Endothelial cell of umbilical vein (primary cell): Measurements from ENCODE around the gene GPR17. TPM values are rescaled to one million over a fixed set of nuclear protein-coding genes. Genes with fewer than 3 reads are reported as not detected.

Experiments
- BruUV-seq: library from RNA; stranded (reverse); fragments of 400-500 nt; replicated peaks from 2 replicates; lab custom pipeline; 2021; lab: Mats Ljungman, UMichigan
- CTCF ChIA-PET: fragments of 300-600, 350-600 bp; sonication (Branson Sonifier 250); formaldehyde crosslinking; loops from one replicate; lab custom pipeline; 2021; ENCODE audit warnings: antibody characterized with exemption, inconsistent platforms; lab: Charles Lee
- POLR2A ChIA-PET: fragments of 300-600, 350-600 bp; sonication (Branson Sonifier 250); formaldehyde crosslinking; loops from one replicate; lab custom pipeline; 2021; ENCODE audit warnings: antibody characterized with exemption, inconsistent platforms; lab: Charles Lee
- DNase-seq: peaks from one replicate; pipeline ENCODE4 v3.0.0-alpha.2; 2011; ENCODE audit warnings: low read depth, low spot score
- FAIRE-seq: peaks from 2 replicates; lab custom pipeline; 2011; peaks lifted over from hg19 to GRCh38; lab: Jason Lieb, UNC
- H2AFZ ChIP-seq: 2 replicates; pipeline ENCODE4 v1.6.0; 2012; ENCODE audit warnings: low read depth, low read length, control low read depth, inconsistent platforms
- H3K27ac ChIP-seq: 2 replicates; pipeline ENCODE4 v1.5.1; 2011; ENCODE audit warnings: low read depth, mild to moderate bottlenecking, control low read depth, low read length, moderate library complexity; ENCODE audit not compliant: insufficient read depth
- H3K27me3 ChIP-seq, 2 experiments: 2 replicates each; pipeline versions ENCODE4 v1.6.0 to v1.6.1; 2011; ENCODE audit warnings: low read length in 2 of 2, mixed read lengths in 1 of 2; ENCODE audit not compliant: control insufficient read depth in 2 of 2, insufficient read depth in 2 of 2
- H3K36me3 ChIP-seq, 2 experiments: 2 replicates in 1 of 2; 3 replicates in 1 of 2; pipeline ENCODE4 v1.5.1; 2011; ENCODE audit warnings: low read length in 2 of 2, mild to moderate bottlenecking in 1 of 2, moderate library complexity in 1 of 2; ENCODE audit not compliant: control insufficient read depth in 2 of 2, insufficient read depth in 2 of 2; ENCODE audit errors: extremely low read depth in 1 of 2
- H3K4me1 ChIP-seq: 3 replicates; pipeline ENCODE4 v1.5.1; 2011; ENCODE audit warnings: mild to moderate bottlenecking, low read length; ENCODE audit not compliant: control insufficient read depth, insufficient read depth; ENCODE audit errors: extremely low read depth
- H3K4me2 ChIP-seq: 2 replicates; pipeline ENCODE4 v1.6.1; 2011; ENCODE audit warnings: low read length, control low read depth, mixed read lengths; ENCODE audit not compliant: insufficient read depth
- H3K4me3 ChIP-seq, 3 experiments: fragments of 200-600 bp in 1 of 3; sonication (generic), shearing (Covaris generic) in 1 of 3; replicated peaks in 1 of 3; 2 replicates each; pipeline ENCODE4 v1.5.1; 2011 to 2016; ENCODE audit warnings: control low read depth in 3 of 3, low read length in 3 of 3, mild to moderate bottlenecking in 2 of 3, inconsistent platforms in 1 of 3, low read depth in 1 of 3, moderate library complexity in 1 of 3; ENCODE audit not compliant: insufficient read depth in 1 of 3
- H3K79me2 ChIP-seq: 2 replicates; pipeline ENCODE4 v1.6.0; 2012; ENCODE audit warnings: low read length, inconsistent platforms; ENCODE audit not compliant: control insufficient read depth, insufficient read depth
- H3K9ac ChIP-seq: replicated peaks from 2 replicates; pipeline ENCODE3; 2011; ENCODE audit warnings: low read length, control low read depth; ENCODE audit not compliant: insufficient read depth; ENCODE audit errors: extremely low read depth
- H3K9me1 ChIP-seq: replicated peaks from 3 replicates; pipeline ENCODE4 v1.6.0; 2011; ENCODE audit warnings: mild to moderate bottlenecking, low read length; ENCODE audit not compliant: control insufficient read depth, insufficient read depth; ENCODE audit errors: extremely low read depth
- H3K9me3 ChIP-seq: replicated peaks from 2 replicates; pipeline ENCODE4 v1.5.1; 2012; ENCODE audit warnings: low read length, inconsistent platforms; ENCODE audit not compliant: control insufficient read depth, insufficient read depth
- H4K20me1 ChIP-seq: replicated peaks from 2 replicates; pipeline ENCODE3; 2011; ENCODE audit warnings: mild to moderate bottlenecking, low read length; ENCODE audit not compliant: control insufficient read depth, insufficient read depth; ENCODE audit errors: extremely low read depth
- EZH2 ChIP-seq: IDR thresholded peaks from 2 replicates; pipeline ENCODE4 v1.6.1; 2012; ENCODE audit warnings: borderline replicate concordance, low read depth, mild to moderate bottlenecking, moderate library complexity, low read length, inconsistent platforms; ENCODE audit not compliant: severe bottlenecking
- FOS ChIP-seq: IDR thresholded peaks from 2 replicates; pipeline ENCODE4 v1.6.1; 2011; ENCODE audit warnings: mild to moderate bottlenecking, low read length, moderate library complexity, borderline replicate concordance; ENCODE audit not compliant: insufficient read depth
- GATA2 ChIP-seq: IDR thresholded peaks from 2 replicates; pipeline ENCODE4 v1.7.0; 2011; ENCODE audit warnings: low read depth, mild to moderate bottlenecking, moderate library complexity, mixed read lengths, low read length; ENCODE audit not compliant: insufficient read length, insufficient read depth
- JUN ChIP-seq: IDR thresholded peaks from 2 replicates; pipeline ENCODE4 v1.6.1; 2011; ENCODE audit warnings: borderline replicate concordance, low read depth; ENCODE audit not compliant: insufficient read length, insufficient read depth
- MAX ChIP-seq: IDR thresholded peaks from 2 replicates; pipeline ENCODE4 v1.6.1; 2011; ENCODE audit not compliant: insufficient read depth, insufficient read length
- MYC ChIP-seq: IDR thresholded peaks from one replicate; pipeline ENCODE4 v1.6.1; 2011; ENCODE audit warnings: mild to moderate bottlenecking, low read depth, low read length
- POLR2A ChIP-seq: IDR thresholded peaks from 2 replicates; pipeline ENCODE4 v1.6.1; 2012; ENCODE audit warnings: low read depth, mild to moderate bottlenecking, control low read depth, low read length
- POLR2AphosphoS5 ChIP-seq: IDR thresholded peaks from 2 replicates; pipeline ENCODE4 v1.6.1; 2012; ENCODE audit warnings: low read depth, mild to moderate bottlenecking, control low read depth, low read length, moderate library complexity; ENCODE audit not compliant: insufficient read depth
- dilution Hi-C: fragments of 300-500 bp; cut with MboI; formaldehyde crosslinking; loops from one replicate; pipeline ENCODE4 v1.15.0; 2019; ENCODE audit warnings: low sequenced_read_pairs; ENCODE audit not compliant: extremely low pct_ligation_motif_present
- intact Hi-C: fragments of 100-400 bp; cut with micrococcal nuclease; formaldehyde crosslinking; loops from one replicate; pipeline ENCODE4 v1.10.0; 2022
- polyA plus RNA-seq, 4 experiments: library from polyadenylated mRNA; depleted of rRNA in 3 of 4; stranded (reverse) in 3 of 4; unstranded in 1 of 4; fragments of >200 nt; gene quantifications; 2 replicates each; pipeline versions ENCODE4 v1.2.1 to v1.2.3, GENCODE V29; 2011 to 2012; ENCODE audit warnings: missing spikeins in 1 of 4
- total RNA-seq: library from RNA; stranded (reverse); gene quantifications from 2 replicates; pipeline ENCODE4 v1.2.3, GENCODE V29; 2021
- TF ChIP-seq, protein P1 (sequence below), 2 donors: IDR thresholded peaks; 1 replicate in 1 of 2; 2 replicates in 1 of 2; pipeline ENCODE4 v1.5.1; 2011; ENCODE audit warnings: low read length in 2 of 2, mild to moderate bottlenecking in 2 of 2, moderate library complexity in 2 of 2, control low read depth in 1 of 2, inconsistent platforms in 1 of 2, low read depth in 1 of 2; ENCODE audit not compliant: insufficient read depth in 1 of 2; ENCODE audit errors: extremely low read depth in 1 of 2

Gene GPR17
- total and polyA plus RNA-seq, 2 donors (not counting 3 experiments of a cell fraction or from before 2014, with no cell fraction given) = 0.10 TPM; not detected in 1

DNA sequence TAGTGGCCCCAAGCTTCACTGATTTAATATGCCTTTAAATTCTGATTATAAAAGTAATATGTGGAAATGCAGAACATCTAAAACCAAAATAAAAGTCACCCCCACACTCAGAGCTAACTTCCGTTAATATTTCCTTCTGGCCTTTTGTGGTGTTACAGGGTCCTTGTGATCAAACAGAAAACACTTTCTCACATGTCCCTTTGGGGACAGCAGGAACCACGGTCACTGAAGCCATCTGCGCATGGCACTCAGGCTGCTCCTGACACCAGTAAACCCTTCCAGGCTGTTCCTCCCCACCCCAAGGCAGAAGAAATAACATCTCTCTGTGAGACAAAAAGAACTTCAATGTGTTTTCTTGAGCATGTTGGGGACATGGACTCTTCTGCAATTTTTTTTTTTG is 25.1 kb upstream of the GPR17 start:
- Histone ChIP-seq H3K36me3 (no peaks in the 10 kb centered on the region), H3K27ac (no peak overlapping the region), H3K27me3 (no peaks in the 10 kb centered on the region), H3K9me3 (no peaks in the 10 kb centered on the region), H3K9ac (no peak overlapping the region), H3K9me1 (no peaks in the 10 kb centered on the region), H2AFZ (no peak overlapping the region), H3K79me2 (no peaks in the 10 kb centered on the region), H3K4me2 (no peak overlapping the region), H3K4me1 (no peaks in the 10 kb centered on the region), H3K4me3 (no peak overlapping the region), H4K20me1 (no peaks in the 10 kb centered on the region)
- DNase-seq (no peak), FAIRE-seq (no peak)
- intact Hi-C loops = no loop called here
- dilution Hi-C loops = no loop called here
- BruUV-seq = no TSS peak
- ChIA-PET POLR2A (no interaction called here), CTCF (interaction anchor here (1.5 kb wide), 1 partner anchor 30 kb away, joined by 6 read pairs; no protein-coding TSS in a partner anchor)
- TF ChIP-seq GATA2 (no peak), MAX (no peak), EZH2 (no peak), POLR2AphosphoS5 (no peak), POLR2A (no peak), MYC (no peak), JUN (no peak), FOS (no peak)
- TF ChIP-seq, protein P1, sequence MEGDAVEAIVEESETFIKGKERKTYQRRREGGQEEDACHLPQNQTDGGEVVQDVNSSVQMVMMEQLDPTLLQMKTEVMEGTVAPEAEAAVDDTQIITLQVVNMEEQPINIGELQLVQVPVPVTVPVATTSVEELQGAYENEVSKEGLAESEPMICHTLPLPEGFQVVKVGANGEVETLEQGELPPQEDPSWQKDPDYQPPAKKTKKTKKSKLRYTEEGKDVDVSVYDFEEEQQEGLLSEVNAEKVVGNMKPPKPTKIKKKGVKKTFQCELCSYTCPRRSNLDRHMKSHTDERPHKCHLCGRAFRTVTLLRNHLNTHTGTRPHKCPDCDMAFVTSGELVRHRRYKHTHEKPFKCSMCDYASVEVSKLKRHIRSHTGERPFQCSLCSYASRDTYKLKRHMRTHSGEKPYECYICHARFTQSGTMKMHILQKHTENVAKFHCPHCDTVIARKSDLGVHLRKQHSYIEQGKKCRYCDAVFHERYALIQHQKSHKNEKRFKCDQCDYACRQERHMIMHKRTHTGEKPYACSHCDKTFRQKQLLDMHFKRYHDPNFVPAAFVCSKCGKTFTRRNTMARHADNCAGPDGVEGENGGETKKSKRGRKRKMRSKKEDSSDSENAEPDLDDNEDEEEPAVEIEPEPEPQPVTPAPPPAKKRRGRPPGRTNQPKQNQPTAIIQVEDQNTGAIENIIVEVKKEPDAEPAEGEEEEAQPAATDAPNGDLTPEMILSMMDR (IDR thresholded peaks at IDR 0.05; ENCODE audit: extremely low read depth in 1 of 2, insufficient read depth in 1 of 2, low read depth in 1 of 2, low read length in 2 of 2) = no peak
